GM13977 (cell line): Measurements from ENCODE around the gene ENGASE.

Experiments
- DNase-seq: peaks from one replicate; pipeline ENCODE4 v3.0.0; 2012; ENCODE audit warnings: low spot score
- in situ Hi-C: fragments of 300-500 bp; cut with MboI; formaldehyde crosslinking; loops from one replicate; pipeline ENCODE4 v1.12.0; 2022; ENCODE audit warnings: low sequenced_read_pairs, low pct_unique_long_range_greater_than_20kb, mixed read lengths, inconsistent platforms; ENCODE audit not compliant: unreplicated experiment
- TF ChIP-seq, protein P1 (sequence below): IDR thresholded peaks from 2 replicates; pipeline ENCODE4 v1.5.1; 2012; ENCODE audit warnings: mild to moderate bottlenecking, control low read depth; ENCODE audit not compliant: insufficient read depth; ENCODE audit errors: extremely low read depth, missing control alignments

ENGASE gene

DNA sequence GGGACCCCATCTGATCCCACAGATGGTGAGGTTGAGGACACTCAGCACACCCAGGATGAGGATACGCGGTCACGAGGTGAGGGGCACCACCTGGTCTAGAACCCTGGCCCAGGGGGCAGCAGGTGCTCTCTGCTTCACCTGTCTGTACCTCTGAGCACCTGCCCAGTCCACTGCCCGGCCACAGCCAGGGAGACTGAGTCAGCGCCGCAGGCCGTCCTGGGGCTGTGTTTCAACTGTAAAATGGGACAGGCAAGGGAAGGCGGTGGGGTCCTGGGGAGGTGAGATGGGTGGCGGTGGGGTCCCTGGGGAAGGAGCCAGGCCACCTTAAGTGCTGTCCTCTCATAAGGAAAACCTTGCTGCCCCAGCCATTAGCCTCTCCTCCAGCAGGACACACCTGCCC is 60.4 kb downstream of the ENGASE start:
- TF ChIP-seq, protein P1, sequence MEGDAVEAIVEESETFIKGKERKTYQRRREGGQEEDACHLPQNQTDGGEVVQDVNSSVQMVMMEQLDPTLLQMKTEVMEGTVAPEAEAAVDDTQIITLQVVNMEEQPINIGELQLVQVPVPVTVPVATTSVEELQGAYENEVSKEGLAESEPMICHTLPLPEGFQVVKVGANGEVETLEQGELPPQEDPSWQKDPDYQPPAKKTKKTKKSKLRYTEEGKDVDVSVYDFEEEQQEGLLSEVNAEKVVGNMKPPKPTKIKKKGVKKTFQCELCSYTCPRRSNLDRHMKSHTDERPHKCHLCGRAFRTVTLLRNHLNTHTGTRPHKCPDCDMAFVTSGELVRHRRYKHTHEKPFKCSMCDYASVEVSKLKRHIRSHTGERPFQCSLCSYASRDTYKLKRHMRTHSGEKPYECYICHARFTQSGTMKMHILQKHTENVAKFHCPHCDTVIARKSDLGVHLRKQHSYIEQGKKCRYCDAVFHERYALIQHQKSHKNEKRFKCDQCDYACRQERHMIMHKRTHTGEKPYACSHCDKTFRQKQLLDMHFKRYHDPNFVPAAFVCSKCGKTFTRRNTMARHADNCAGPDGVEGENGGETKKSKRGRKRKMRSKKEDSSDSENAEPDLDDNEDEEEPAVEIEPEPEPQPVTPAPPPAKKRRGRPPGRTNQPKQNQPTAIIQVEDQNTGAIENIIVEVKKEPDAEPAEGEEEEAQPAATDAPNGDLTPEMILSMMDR = no peak
- in situ Hi-C loops = no loop called here

GRCh38 chr17:79135628-79136405 is 61.2 kb downstream of the ENGASE start:
- TF ChIP-seq, protein P1 = no peak
- in situ Hi-C loops = no loop called here
- no peak for DNase-seq

More for the DNA sequence above, 60.4 kb downstream of the ENGASE start:
- DNase-seq = no peak
